SKM-1 (cell line): ENCODE measurements around the gene PDZD2.
A peak's percentile ranks its signal among the peaks of the same experiment; 100 is the strongest.
"Not testable (repeated sequence)": the region's sequence is repeated elsewhere in the genome, so short reads cannot be mapped to it uniquely, and the experiment has no call there.

Experiments
- DNase-seq: peaks from one replicate; lab custom pipeline; 2025; ENCODE audit not compliant: unreplicated experiment; lab: John Stamatoyannopoulos, UW

The PDZD2 gene

GRCh38 chr5:32027717-32028458 is 389.0 kb downstream of the PDZD2 start:
- peak; percentile 88 for DNase-seq

GRCh38 chr5:32029261-32029660 is 390.3 kb downstream of the PDZD2 start:
- no peak for DNase-seq

GRCh38 chr5:32029781-32030180 is 390.9 kb downstream of the PDZD2 start:
- DNase-seq: no peak

- no peak for DNase-seq
Observed at GRCh38 chr5:32030222-32030621, 391.3 kb downstream of the PDZD2 start.

- no peak for DNase-seq
Observed at GRCh38 chr5:32030686-32031085, 391.8 kb downstream of the PDZD2 start.

GRCh38 chr5:32031089-32031488 is 392.2 kb downstream of the PDZD2 start:
- no peak for DNase-seq

GRCh38 chr5:32038523-32038922 is 399.6 kb downstream of the PDZD2 start:
- no peak for DNase-seq

- not testable (repeated sequence) for DNase-seq
Observed at GRCh38 chr5:32039133-32039532, 400.2 kb downstream of the PDZD2 start.

GRCh38 chr5:32039601-32040000 is 400.7 kb downstream of the PDZD2 start:
- not testable (repeated sequence) for DNase-seq

GRCh38 chr5:32040181-32040695 is 401.3 kb downstream of the PDZD2 start:
- not testable (repeated sequence) for DNase-seq

GRCh38 chr5:32042551-32042961 is 403.6 kb downstream of the PDZD2 start:
- DNase-seq: peak; percentile 41

GRCh38 chr5:32043105-32043504 is 404.2 kb downstream of the PDZD2 start:
- no peak for DNase-seq

- DNase-seq: no peak
Observed at GRCh38 chr5:32044434-32044833, 405.5 kb downstream of the PDZD2 start.

- DNase-seq: no peak
Observed at GRCh38 chr5:32044939-32045338, 406.0 kb downstream of the PDZD2 start.

- DNase-seq: no peak
Observed at GRCh38 chr5:32047056-32047455, 408.1 kb downstream of the PDZD2 start.

GRCh38 chr5:32051796-32052195 is 412.9 kb downstream of the PDZD2 start:
- DNase-seq: no peak

- DNase-seq: no peak
Observed at GRCh38 chr5:32055891-32056866, 417.2 kb downstream of the PDZD2 start.

GRCh38 chr5:32057187-32058096 is 418.5 kb downstream of the PDZD2 start:
- no peak for DNase-seq

GRCh38 chr5:32058101-32058500 is 419.2 kb downstream of the PDZD2 start:
- DNase-seq: no peak

- no peak for DNase-seq
Observed at GRCh38 chr5:32058997-32059396, 420.1 kb downstream of the PDZD2 start.
